GM12878 (cell line): Measurements from ENCODE around the gene MAPRE2. TPM values are rescaled to one million over a fixed set of nuclear protein-coding genes. Genes with fewer than 3 reads are reported as not detected.

Experiments
- BCL3 ChIP-seq: IDR thresholded peaks from 2 replicates; pipeline ENCODE4 v1.6.1; 2011; ENCODE audit warnings: borderline replicate concordance, low read depth, mild to moderate bottlenecking, moderate library complexity, low read length; ENCODE audit not compliant: insufficient read depth, poor library complexity, severe bottlenecking
- CBFB ChIP-seq: IDR thresholded peaks from 2 replicates; pipeline ENCODE4 v1.6.1; 2016; ENCODE audit warnings: antibody characterized with exemption, low read depth
- CUX1 ChIP-seq: IDR thresholded peaks from 2 replicates; pipeline ENCODE4 v1.6.1; 2012; ENCODE audit warnings: improper control_type of control experiment, low read depth, low read length; ENCODE audit not compliant: insufficient replicate concordance
- EGR1 ChIP-seq, 2 experiments: IDR thresholded peaks; 1 replicate in 1 of 2; 2 replicates in 1 of 2; pipeline ENCODE4 v1.6.1; 2011 to 2012; ENCODE audit warnings: low read depth in 2 of 2, low read length in 2 of 2, borderline replicate concordance in 1 of 2, mild to moderate bottlenecking in 1 of 2, moderate library complexity in 1 of 2
- KDM1A ChIP-seq: fragments of 200-600 bp; sonication (generic); IDR thresholded peaks from 2 replicates; pipeline ENCODE4 v1.6.1; 2016; ENCODE audit warnings: borderline replicate concordance
- LARP7 ChIP-seq: fragments of 450-650 bp; IDR thresholded peaks from 2 replicates; pipeline ENCODE4 v1.6.1; 2017; ENCODE audit warnings: mild to moderate bottlenecking
- NFIC ChIP-seq: IDR thresholded peaks from 2 replicates; pipeline ENCODE4 v1.6.1; 2012; ENCODE audit warnings: low read depth, mild to moderate bottlenecking, inconsistent platforms, low read length, moderate library complexity
- PAX5 ChIP-seq: IDR thresholded peaks from 2 replicates; pipeline ENCODE4 v1.6.1; 2011; ENCODE audit warnings: low read depth, low read length, borderline replicate concordance
- RELB ChIP-seq: fragments of 450-650 bp; IDR thresholded peaks from 2 replicates; pipeline ENCODE4 v1.6.1; 2017; ENCODE audit warnings: low read depth, mild to moderate bottlenecking, moderate library complexity
- TCF7 ChIP-seq: IDR thresholded peaks from 2 replicates; pipeline ENCODE4 v1.6.1; 2014; ENCODE audit warnings: antibody characterized with exemption, borderline replicate concordance
- ZNF217 ChIP-seq: fragments of 450-650 bp; IDR thresholded peaks from 2 replicates; pipeline ENCODE4 v1.6.1; 2017; ENCODE audit warnings: antibody characterized with exemption, mild to moderate bottlenecking
- ZNF24 ChIP-seq: fragments of 450-650 bp; IDR thresholded peaks from 2 replicates; pipeline ENCODE4 v1.6.1; 2017; ENCODE audit warnings: antibody characterized with exemption, mild to moderate bottlenecking
- polyA plus RNA-seq, 11 experiments: library from polyadenylated mRNA; depleted of rRNA in 4 of 11; unstranded in 6 of 11; stranded (reverse) in 5 of 11; fragments of >200 nt; fragmentation: Nextera tagmentation in 4 of 11; fragmentation: Illumina TruSeq in 1 of 11; extraction: Ambion mirVana in 4 of 11; extraction: Trizol in 1 of 11; gene quantifications; 1 replicate in 1 of 11; 2 replicates in 10 of 11; pipeline versions ENCODE4 v1.2.1 to v1.2.3, GENCODE V29; 2011 to 2016; ENCODE audit warnings: inconsistent platforms in 2 of 11, missing spikeins in 2 of 11, low read depth in 1 of 11
- total RNA-seq, 4 experiments: library from RNA; depleted of rRNA in 3 of 4; stranded (reverse); fragments of >200 nt in 3 of 4; fragmentation: Illumina TruSeq in 1 of 4; extraction: Trizol in 1 of 4; gene quantifications; 2 replicates each; pipeline versions ENCODE4 v1.2.1 to v1.2.3, GENCODE V29; 2013 to 2021
- TF ChIP-seq, protein P1 (sequence below): fragments of 450-650 bp; IDR thresholded peaks from 2 replicates; pipeline ENCODE4 v1.6.1; 2017; ENCODE audit warnings: mild to moderate bottlenecking, moderate library complexity
- TF ChIP-seq, protein P2 (sequence below): fragments of 450-650 bp; conservative IDR thresholded peaks from 2 replicates; pipeline ENCODE4 v1.6.1; 2017; ENCODE audit warnings: mild to moderate bottlenecking, moderate library complexity

MAPRE2 gene
- total and polyA plus RNA-seq, 10 of the 15 experiments (the other 5 are each of a cell fraction or from before 2014, with no cell fraction given) = 11.0 to 50.6 (median 24.0) TPM

DNA sequence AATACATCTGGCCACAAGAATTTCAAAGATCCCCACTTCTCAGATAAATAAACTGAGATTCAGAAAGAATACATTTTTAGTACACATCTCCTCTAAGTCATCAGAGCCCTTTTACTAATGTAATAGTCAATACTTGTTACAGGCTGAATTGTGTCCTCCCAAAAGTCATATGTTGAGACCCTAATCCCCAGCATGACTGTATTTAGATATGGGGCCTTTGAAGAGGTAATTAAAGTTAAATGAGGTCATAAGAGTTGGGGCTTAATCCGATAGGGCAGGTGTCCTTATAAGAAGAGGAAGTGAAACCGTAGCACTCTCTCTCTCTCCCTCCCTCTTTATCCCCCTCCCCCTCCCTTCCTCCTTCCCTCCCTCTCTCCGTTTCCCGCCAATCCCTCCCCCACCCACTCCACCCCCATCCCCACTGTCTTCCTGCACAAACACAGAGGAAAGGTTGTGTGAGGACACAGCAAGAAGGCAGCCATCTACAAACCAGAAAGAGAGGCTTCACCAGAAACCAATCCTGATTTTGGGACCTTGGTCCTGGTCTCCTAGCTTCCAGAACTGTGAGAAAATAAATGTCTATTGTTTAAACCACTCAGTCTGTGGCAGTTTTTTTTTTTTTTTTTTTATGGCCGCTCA lies 133.0 kb downstream of the MAPRE2 start (continued):
- TF ChIP-seq, protein P1, sequence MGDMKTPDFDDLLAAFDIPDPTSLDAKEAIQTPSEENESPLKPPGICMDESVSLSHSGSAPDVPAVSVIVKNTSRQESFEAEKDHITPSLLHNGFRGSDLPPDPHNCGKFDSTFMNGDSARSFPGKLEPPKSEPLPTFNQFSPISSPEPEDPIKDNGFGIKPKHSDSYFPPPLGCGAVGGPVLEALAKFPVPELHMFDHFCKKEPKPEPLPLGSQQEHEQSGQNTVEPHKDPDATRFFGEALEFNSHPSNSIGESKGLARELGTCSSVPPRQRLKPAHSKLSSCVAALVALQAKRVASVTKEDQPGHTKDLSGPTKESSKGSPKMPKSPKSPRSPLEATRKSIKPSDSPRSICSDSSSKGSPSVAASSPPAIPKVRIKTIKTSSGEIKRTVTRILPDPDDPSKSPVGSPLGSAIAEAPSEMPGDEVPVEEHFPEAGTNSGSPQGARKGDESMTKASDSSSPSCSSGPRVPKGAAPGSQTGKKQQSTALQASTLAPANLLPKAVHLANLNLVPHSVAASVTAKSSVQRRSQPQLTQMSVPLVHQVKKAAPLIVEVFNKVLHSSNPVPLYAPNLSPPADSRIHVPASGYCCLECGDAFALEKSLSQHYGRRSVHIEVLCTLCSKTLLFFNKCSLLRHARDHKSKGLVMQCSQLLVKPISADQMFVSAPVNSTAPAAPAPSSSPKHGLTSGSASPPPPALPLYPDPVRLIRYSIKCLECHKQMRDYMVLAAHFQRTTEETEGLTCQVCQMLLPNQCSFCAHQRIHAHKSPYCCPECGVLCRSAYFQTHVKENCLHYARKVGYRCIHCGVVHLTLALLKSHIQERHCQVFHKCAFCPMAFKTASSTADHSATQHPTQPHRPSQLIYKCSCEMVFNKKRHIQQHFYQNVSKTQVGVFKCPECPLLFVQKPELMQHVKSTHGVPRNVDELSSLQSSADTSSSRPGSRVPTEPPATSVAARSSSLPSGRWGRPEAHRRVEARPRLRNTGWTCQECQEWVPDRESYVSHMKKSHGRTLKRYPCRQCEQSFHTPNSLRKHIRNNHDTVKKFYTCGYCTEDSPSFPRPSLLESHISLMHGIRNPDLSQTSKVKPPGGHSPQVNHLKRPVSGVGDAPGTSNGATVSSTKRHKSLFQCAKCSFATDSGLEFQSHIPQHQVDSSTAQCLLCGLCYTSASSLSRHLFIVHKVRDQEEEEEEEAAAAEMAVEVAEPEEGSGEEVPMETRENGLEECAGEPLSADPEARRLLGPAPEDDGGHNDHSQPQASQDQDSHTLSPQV = no peak
- TF ChIP-seq, protein P2, sequence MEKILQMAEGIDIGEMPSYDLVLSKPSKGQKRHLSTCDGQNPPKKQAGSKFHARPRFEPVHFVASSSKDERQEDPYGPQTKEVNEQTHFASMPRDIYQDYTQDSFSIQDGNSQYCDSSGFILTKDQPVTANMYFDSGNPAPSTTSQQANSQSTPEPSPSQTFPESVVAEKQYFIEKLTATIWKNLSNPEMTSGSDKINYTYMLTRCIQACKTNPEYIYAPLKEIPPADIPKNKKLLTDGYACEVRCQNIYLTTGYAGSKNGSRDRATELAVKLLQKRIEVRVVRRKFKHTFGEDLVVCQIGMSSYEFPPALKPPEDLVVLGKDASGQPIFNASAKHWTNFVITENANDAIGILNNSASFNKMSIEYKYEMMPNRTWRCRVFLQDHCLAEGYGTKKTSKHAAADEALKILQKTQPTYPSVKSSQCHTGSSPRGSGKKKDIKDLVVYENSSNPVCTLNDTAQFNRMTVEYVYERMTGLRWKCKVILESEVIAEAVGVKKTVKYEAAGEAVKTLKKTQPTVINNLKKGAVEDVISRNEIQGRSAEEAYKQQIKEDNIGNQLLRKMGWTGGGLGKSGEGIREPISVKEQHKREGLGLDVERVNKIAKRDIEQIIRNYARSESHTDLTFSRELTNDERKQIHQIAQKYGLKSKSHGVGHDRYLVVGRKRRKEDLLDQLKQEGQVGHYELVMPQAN = no peak
- no peak for TF ChIP-seq KDM1A
- no peak for TF ChIP-seq CUX1
- no peak for TF ChIP-seq CBFB
- TF ChIP-seq NFIC = 0 out of 2 replicates have a peak, but pooled peaks have one; percentile 22
- TF ChIP-seq EGR1 (IDR thresholded peaks at IDR 0.05; ENCODE audit: borderline replicate concordance in 1 of 2, low read depth in 2 of 2, low read length in 2 of 2) = 0 out of 3 replicates have a peak, but pooled peaks of 1 of the 2 experiments have one; percentile 41
- no peak for TF ChIP-seq BCL3
- no peak for TF ChIP-seq LARP7
- TF ChIP-seq TCF7 = no peak
- no peak for TF ChIP-seq ZNF24
- TF ChIP-seq RELB = no peak
- no peak for TF ChIP-seq PAX5
- peak; percentile 87; the same call in 1 of the 2 replicates for TF ChIP-seq ZNF217
